Keratinocyte (primary cell): ENCODE measurements around the gene TJP3. TPM values are rescaled to one million over a fixed set of nuclear protein-coding genes. Genes with fewer than 3 reads are reported as not detected.

ENCODE experiments used
- DNase-seq: peaks from one replicate; pipeline ENCODE4 v3.0.0-alpha.2; 2011; ENCODE audit warnings: low read depth, missing footprints, low spot score
- FAIRE-seq: peaks from 2 replicates; lab custom pipeline; 2011; peaks lifted over from hg19 to GRCh38; lab: Jason Lieb, UNC
- H2AFZ ChIP-seq: 2 replicates; pipeline ENCODE4 v1.6.0; 2012; ENCODE audit warnings: low read length, control low read depth, inconsistent platforms; ENCODE audit not compliant: control insufficient read depth
- H3K27ac ChIP-seq: 2 replicates; pipeline ENCODE4 v1.5.1; 2011; ENCODE audit warnings: low read length; ENCODE audit not compliant: control insufficient read depth, insufficient read depth
- H3K27me3 ChIP-seq: 3 replicates; pipeline ENCODE4 v1.6.0; 2011; ENCODE audit warnings: low read length; ENCODE audit not compliant: control insufficient read depth, insufficient read depth; ENCODE audit errors: extremely low read depth
- H3K36me3 ChIP-seq, 2 experiments: 2 replicates in 1 of 2; 3 replicates in 1 of 2; pipeline ENCODE4 v1.5.1; 2011; ENCODE audit warnings: low read length in 2 of 2, mild to moderate bottlenecking in 1 of 2; ENCODE audit not compliant: control insufficient read depth in 2 of 2, insufficient read depth in 2 of 2; ENCODE audit errors: extremely low read depth in 1 of 2
- H3K4me1 ChIP-seq: 3 replicates; pipeline ENCODE4 v1.5.1; 2011; ENCODE audit warnings: low read length; ENCODE audit not compliant: control insufficient read depth, insufficient read depth; ENCODE audit errors: extremely low read depth
- H3K4me2 ChIP-seq: 3 replicates; pipeline ENCODE4 v1.6.0; 2011; ENCODE audit warnings: low read depth, low read length; ENCODE audit not compliant: control insufficient read depth, insufficient read depth; ENCODE audit errors: extremely low read depth
- H3K4me3 ChIP-seq, 3 experiments: fragments of 200-600 bp in 1 of 3; sonication (generic) in 1 of 3; 2 replicates in 2 of 3; 3 replicates in 1 of 3; pipeline ENCODE4 v1.5.1; 2011 to 2016; ENCODE audit warnings: low read length in 3 of 3, mild to moderate bottlenecking in 3 of 3, control low read depth in 2 of 3, inconsistent platforms in 1 of 3, low read depth in 1 of 3, mixed read lengths in 1 of 3, mixed run types in 1 of 3, moderate library complexity in 1 of 3; ENCODE audit not compliant: control insufficient read depth in 2 of 3, insufficient read depth in 2 of 3; ENCODE audit errors: extremely low read depth in 1 of 3
- H3K79me2 ChIP-seq: 2 replicates; pipeline ENCODE4 v1.6.0; 2012; ENCODE audit warnings: low read length; ENCODE audit not compliant: control insufficient read depth, insufficient read depth
- H3K9ac ChIP-seq: 3 replicates; pipeline ENCODE4 v1.6.0; 2011; ENCODE audit warnings: low read length; ENCODE audit not compliant: control insufficient read depth, insufficient read depth; ENCODE audit errors: extremely low read depth
- H3K9me1 ChIP-seq: 3 replicates; pipeline ENCODE4 v1.6.0; 2011; ENCODE audit warnings: low read length; ENCODE audit not compliant: control insufficient read depth, insufficient read depth; ENCODE audit errors: extremely low read depth
- H3K9me3 ChIP-seq: 2 replicates; pipeline ENCODE4 v1.5.1; 2012; ENCODE audit warnings: low read depth, low read length; ENCODE audit not compliant: control insufficient read depth
- H4K20me1 ChIP-seq: 3 replicates; pipeline ENCODE4 v1.6.0; 2011; ENCODE audit warnings: low read length; ENCODE audit not compliant: control insufficient read depth, insufficient read depth; ENCODE audit errors: extremely low read depth
- CTCF ChIP-seq, 3 experiments: IDR thresholded peaks in 1 of 3; conservative IDR thresholded peaks in 1 of 3; optimal IDR thresholded peaks in 1 of 3; 2 replicates in 2 of 3; 3 replicates in 1 of 3; pipeline versions ENCODE3 to v1.5.1; 2011; ENCODE audit warnings: low read length in 3 of 3, mild to moderate bottlenecking in 3 of 3, moderate library complexity in 2 of 3, control low read depth in 1 of 3, inconsistent platforms in 1 of 3; ENCODE audit not compliant: insufficient read depth in 2 of 3; ENCODE audit errors: extremely low read depth in 1 of 3
- EZH2 ChIP-seq: IDR thresholded peaks from one replicate; pipeline ENCODE4 v1.6.1; 2012; ENCODE audit warnings: inconsistent platforms, mild to moderate bottlenecking, low read length, moderate library complexity
- dilution Hi-C: fragments of 300-500 bp; cut with MboI; formaldehyde crosslinking; loops from one replicate; pipeline ENCODE4 v1.7.0; 2020; ENCODE audit warnings: low sequenced_read_pairs; ENCODE audit not compliant: extremely low pct_ligation_motif_present
- polyA plus RNA-seq, 5 experiments: library from polyadenylated mRNA; depleted of rRNA in 3 of 5; stranded (reverse) in 3 of 5; stranded (forward) in 1 of 5; unstranded in 1 of 5; fragments of >200 nt; gene quantifications; 1 replicate in 1 of 5; 2 replicates in 3 of 5; 3 replicates in 1 of 5; pipeline versions ENCODE4 v1.2.1 to v1.2.3, GENCODE V29; 2011 to 2012; ENCODE audit warnings: missing spikeins in 2 of 5, low read depth in 1 of 5, low replicate concordance in 1 of 5

TJP3 gene
- polyA plus RNA-seq, 1 donor (not counting 4 experiments of a cell fraction or from before 2014, with no cell fraction given): 0.08 TPM

DNA sequence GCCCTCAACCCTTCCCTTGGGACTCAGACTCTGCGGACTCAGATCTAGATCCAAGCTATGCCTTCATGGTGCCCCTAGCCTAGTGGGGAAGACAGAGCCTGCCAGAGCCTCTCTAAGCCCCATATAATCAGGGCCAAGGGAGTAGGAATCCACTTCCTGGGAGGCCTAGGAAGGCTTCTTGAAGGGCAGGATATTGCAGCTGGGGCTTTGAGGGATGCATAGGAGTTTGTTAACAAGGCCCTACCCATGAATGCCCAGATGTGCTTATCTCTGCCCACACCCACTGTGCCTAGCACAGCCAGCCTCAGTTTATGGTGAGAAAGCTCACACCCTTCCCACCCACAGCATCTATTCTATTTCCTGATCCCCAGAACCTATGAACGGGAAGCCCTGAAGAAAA, 42.0 kb downstream of the TJP3 start:
- TF ChIP-seq EZH2: no peak
- no peak for TF ChIP-seq CTCF (optimal IDR thresholded peaks at IDR 0.05 in 1 of 3, IDR thresholded peaks at IDR 0.05 in 1 of 3, conservative IDR thresholded peaks at IDR 0.05 in 1 of 3; ENCODE audit: extremely low read depth in 1 of 3, insufficient read depth in 2 of 3, low read length in 3 of 3)
- H2AFZ ChIP-seq: no peak overlapping the region
- no peaks in the 10 kb centered on the region for H3K9me3 ChIP-seq
- H4K20me1 ChIP-seq: no peaks in the 10 kb centered on the region
- no peaks in the 10 kb centered on the region for H3K79me2 ChIP-seq
- no peak for FAIRE-seq
- no peaks in the 10 kb centered on the region for H3K9me1 ChIP-seq
- H3K4me1 ChIP-seq: no peaks in the 10 kb centered on the region
- H3K27me3 ChIP-seq: no peaks in the 10 kb centered on the region
- no peak overlapping the region for H3K4me2 ChIP-seq
- no peak overlapping the region for H3K4me3 ChIP-seq
- dilution Hi-C loops: no loop called here
- no peak for DNase-seq
- no peak overlapping the region for H3K27ac ChIP-seq
- no peak overlapping the region for H3K9ac ChIP-seq
- peaks cover 3 to 10% of the 10 kb centered on the region in 2 experiments for H3K36me3 ChIP-seq

DNA sequence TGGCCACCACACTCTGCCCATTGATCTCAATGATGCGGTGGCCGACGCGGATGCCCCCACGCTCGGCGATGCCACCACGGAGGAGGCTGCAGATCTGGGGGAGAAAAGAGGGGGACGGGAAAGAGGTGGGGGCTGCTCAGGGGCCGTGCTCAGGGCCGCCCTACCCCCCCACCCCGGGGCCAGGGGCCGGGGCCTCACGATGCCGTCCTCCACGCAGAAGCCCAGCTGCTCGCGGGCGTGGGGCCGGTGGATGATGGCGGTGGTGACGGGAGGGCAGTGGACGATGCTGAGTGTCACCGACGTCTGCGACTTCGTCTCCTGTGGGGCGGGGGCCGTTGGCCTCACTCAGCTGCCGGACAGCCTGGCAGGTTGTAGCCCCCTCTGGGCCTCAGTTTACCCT, 43.1 kb downstream of the TJP3 start:
- no peaks in the 10 kb centered on the region for H3K9me3 ChIP-seq
- DNase-seq: no peak
- no peaks in the 10 kb centered on the region for H3K9me1 ChIP-seq
- no peak for FAIRE-seq
- no peaks in the 10 kb centered on the region for H3K4me1 ChIP-seq
- no peak overlapping the region for H3K27ac ChIP-seq
- no peaks in the 10 kb centered on the region for H3K27me3 ChIP-seq
- no peak for TF ChIP-seq CTCF (optimal IDR thresholded peaks at IDR 0.05 in 1 of 3, IDR thresholded peaks at IDR 0.05 in 1 of 3, conservative IDR thresholded peaks at IDR 0.05 in 1 of 3; ENCODE audit: extremely low read depth in 1 of 3, insufficient read depth in 2 of 3, low read length in 3 of 3)
- TF ChIP-seq EZH2: no peak
- H3K36me3 ChIP-seq: peaks cover 3 to 10% of the 10 kb centered on the region in 2 experiments
- no peak overlapping the region for H3K9ac ChIP-seq
- no peaks in the 10 kb centered on the region for H3K79me2 ChIP-seq
- no peak overlapping the region for H3K4me2 ChIP-seq
- dilution Hi-C loops: no loop called here
- H2AFZ ChIP-seq: no peak overlapping the region
- H3K4me3 ChIP-seq: no peak overlapping the region
- H4K20me1 ChIP-seq: no peaks in the 10 kb centered on the region
